ENCODE data around the gene ACTN2.

GRCh38 chr1:236809148-236809547 lies 122.8 kb downstream of the ACTN2 start:
- no peak for TF ChIP-seq POLR2A (IDR thresholded peaks at IDR 0.05; ENCODE audit: extremely low read depth, insufficient read length)
- no peak for TF ChIP-seq CTCF (IDR thresholded peaks at IDR 0.05; ENCODE audit: low read depth, low read length)
